GM15510 (cell line): ENCODE results near the gene BSN.

Source experiments
- POLR2A ChIP-seq: IDR thresholded peaks from 3 replicates; pipeline ENCODE4 v1.6.1; 2011; ENCODE audit warnings: borderline replicate concordance; ENCODE audit not compliant: insufficient read length; ENCODE audit errors: extremely low read depth

The BSN gene

DNA sequence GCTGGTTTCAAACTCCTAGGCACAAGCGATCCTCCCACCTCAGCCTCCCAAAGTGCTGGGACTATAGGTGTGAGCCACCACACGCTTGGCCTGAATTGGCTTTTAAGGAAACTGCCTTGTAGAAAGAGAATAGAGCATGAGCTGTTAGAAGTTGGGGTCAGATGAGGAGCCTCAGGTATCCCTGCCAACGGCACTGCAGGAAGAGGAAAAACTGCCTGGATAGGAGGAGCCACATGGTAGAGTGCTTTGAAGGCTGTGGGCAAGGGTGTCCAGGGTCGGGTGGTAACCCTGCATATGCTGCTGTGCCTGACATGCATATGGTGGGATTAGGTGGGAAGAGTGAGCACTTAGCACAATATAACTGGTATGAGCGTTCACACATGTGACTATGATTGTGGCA is 55.0 kb downstream of the BSN start:
- no peak for TF ChIP-seq POLR2A

DNA sequence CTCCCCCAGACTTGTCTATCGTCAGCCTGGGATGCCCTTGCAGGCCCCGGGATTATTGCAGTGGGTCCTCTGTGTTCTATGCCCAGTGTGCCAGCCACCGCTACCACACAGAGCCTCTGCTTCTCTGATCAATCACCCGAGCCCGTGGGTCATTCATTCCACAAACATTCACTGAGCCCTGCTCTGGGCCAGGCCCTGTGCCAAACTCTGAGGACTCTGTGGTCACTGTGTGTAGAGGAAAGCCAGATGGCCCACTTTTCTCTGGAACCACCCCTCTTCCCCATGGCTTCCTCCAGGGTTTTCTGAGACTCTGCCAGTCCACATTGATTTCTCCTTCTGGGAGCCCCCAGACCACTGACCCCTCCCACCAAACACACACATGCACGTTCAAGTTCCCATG is 55.5 kb downstream of the BSN start:
- TF ChIP-seq POLR2A: no peak

DNA sequence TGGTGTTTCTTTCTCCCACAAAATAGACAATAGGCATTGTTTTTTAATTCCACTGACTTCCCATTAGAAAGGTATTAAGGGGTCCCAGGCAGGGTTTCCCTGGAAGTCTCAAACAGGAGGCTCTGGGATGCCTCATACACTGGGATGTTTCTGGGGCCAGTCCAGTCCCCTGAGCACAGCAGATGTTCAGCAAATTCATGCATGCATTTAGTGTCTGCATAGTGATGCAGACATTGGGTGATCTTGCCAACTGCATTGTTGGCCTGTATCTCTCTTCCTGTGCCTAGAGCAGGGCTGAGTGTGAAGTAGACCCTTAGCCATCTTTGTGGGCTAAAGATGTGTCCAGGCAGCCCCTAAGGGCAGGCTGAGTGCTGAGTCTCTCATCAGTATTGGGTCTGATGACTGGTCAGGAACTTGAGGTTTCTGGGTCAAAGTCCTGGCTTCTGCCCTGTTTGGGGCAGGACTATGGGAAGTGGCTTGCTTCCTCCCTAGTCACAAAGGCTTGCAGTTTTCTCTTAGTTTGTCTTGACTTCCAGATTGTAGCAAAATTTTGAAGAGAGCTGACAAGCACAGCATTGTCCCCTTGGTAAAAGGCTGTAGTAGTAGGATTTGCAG is 56.5 kb downstream of the BSN start:
- no peak for TF ChIP-seq POLR2A

GRCh38 chr3:49611291-49611690 is 57.0 kb downstream of the BSN start:
- no peak for TF ChIP-seq POLR2A

GRCh38 chr3:49611719-49612118 is 57.4 kb downstream of the BSN start:
- no peak for TF ChIP-seq POLR2A

- no peak for TF ChIP-seq POLR2A
Observed at GRCh38 chr3:49614936-49615335, 60.7 kb downstream of the BSN start.

DNA sequence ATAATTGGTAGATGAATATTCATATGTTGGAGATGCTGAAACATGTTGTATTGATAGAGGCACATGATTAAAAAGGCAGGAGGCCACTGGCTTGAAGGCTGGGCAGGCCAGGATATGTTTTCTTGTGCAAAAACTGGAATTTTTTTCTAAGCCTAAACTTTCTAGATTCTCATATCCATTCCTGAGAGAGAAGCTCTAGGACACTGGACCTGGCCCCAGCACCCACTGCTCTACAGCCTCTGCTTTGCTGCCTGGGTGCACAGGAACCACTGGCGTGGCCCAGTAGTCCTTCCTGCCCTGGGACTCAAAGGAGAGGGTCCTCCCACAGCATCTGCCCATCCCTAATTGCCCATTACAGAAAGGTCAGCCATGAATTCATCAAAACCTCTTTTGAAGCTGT is 61.8 kb downstream of the BSN start:
- TF ChIP-seq POLR2A: no peak

DNA sequence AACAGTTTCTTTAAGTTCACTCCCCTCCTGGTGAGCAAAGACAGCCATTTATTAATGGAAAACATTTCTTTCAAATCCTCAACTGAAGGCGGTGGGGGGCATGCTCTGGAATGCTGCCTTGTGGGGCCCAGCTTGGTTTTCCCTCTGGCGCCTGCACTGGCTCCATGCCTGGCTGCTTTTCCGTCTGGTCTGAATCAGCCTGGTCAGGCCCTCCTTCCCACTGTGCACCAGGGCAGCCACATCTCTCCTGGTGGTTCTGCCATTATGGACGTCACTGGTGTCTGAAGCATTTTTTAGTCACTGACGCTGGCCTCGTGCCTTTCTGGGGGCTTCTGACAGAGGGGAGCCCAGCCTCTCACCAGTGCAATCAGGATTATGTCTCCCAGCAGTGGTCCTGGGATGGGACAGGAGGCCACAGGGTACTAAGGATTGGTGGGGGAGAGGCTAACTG is 62.2 kb downstream of the BSN start:
- TF ChIP-seq POLR2A: no peak

DNA sequence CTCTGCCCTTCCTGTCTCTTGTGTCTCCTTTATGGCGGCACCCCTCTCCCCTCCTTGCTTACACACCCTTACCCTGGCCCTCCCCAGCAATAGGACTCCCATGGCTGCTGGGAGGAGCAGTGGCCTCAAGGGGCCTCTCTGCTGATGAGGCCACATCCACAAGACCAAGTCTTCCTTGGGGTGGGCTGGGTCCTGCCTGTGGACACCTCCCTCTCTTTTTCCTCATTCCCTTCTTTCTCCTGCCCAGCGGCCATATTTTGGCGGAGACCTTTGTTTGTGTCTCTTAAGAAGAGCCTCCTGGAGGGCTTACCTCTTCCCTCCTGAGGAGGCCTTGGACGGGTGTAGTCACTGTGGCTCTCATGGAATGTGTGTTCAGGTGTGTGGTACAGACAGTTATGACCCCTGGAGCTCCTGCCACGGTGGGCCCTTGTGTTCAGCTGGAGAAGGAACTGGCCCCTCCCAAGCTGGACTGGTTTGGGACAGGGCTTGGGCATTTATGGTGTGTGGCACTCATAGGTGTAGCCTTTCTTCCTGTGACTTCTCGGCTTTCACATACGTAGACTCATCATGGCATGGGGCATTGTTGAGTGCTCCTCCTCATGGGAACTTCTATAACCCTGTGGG is 63.2 kb downstream of the BSN start:
- TF ChIP-seq POLR2A: no peak

- TF ChIP-seq POLR2A: no peak
Observed at GRCh38 chr3:49618412-49618811, 64.1 kb downstream of the BSN start.

DNA sequence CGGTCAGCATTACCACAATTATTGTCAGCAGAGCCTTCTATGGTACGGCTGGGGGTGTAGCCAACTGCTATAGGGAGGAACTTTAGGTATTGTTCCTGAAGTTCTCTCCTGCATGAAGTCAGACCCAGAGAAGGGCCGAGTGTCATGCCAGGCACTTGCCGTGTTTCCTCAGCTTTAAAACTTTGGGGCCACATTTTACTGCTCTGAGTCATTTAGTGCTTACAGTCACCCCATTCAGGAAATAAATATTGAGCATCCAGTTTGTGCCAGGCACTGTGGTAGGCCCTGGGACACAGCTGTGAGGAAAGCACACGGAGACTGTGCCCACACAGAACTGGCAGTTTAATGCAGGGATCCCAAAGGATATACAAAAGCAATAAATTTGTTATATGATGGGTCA is 65.4 kb downstream of the BSN start:
- no peak for TF ChIP-seq POLR2A

- no peak for TF ChIP-seq POLR2A
Observed at GRCh38 chr3:49620728-49621127, 66.5 kb downstream of the BSN start.

GRCh38 chr3:49623071-49623470 is 68.8 kb downstream of the BSN start:
- no peak for TF ChIP-seq POLR2A

DNA sequence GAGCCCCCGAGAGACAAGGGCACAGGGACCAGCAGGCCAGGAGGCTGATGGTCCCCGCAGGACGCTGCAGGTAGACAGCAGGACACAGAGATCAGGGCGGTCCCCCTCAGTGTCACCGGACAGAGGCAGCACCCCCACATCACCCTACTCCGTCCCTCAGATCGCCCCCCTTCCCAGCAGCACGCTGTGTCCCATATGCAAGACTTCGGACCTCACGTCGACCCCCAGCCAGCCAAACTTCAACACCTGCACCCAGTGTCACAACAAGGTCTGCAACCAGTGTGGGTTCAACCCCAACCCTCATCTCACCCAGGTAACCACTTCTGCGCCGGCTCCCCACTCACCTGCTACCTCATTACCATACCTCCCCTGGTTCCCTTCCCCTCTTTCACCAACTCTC is 70.8 kb downstream of the BSN start:
- no peak for TF ChIP-seq POLR2A

DNA sequence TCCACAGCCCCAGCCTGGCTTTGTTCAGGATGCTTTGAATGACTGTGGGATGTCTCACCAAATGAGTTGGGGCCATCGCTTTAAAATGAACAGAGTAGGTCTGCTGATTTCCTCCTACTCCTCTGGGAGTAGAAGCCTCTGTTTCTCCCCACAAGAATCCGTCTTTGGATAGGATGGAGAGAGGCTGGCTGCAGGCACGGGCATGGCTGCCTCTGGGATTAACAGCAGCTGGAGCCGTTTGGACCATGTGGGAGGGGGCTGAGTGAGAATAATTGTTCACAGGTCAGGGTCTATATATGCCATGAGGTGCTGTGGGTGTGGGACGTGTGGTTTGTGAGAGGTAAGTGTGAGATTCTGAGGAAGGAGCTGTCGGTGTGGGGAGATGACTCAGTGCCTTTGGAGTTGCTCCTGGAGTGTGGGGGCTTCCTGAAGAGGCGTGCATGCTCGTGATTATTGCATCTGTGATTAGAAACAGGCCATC is 71.9 kb downstream of the BSN start:
- TF ChIP-seq POLR2A: no peak

- TF ChIP-seq POLR2A: no peak
Observed at GRCh38 chr3:49626796-49627195, 72.5 kb downstream of the BSN start.
